Measurements from ENCODE around the gene CRYM. TPM values are rescaled to one million over a fixed set of nuclear protein-coding genes. Genes with fewer than 3 reads are reported as not detected.

CRYM gene
- total RNA-seq, 2 experiments from 2014 or later: not detected

DNA sequence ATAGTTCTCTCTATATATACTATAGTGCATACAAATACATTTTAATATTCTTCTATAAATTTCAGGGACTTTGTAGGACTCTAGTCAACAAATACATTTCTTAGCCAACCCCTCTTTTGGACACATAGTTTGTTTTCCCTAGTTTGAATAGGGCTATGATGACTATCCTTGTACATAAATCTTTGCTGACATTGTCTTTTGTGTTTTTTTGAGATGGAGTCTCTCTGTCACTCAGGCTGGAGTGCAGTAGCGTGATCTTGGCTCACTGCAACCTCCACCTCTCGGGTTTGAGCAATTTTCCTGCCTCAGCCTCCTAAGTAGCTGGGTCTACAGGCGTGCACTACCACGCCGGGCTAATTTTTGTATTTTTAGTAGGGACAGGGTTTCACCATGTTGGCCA is 41.3 kb downstream of the CRYM start:
- no peaks in the 10 kb centered on the region for H3K4me1 ChIP-seq (ENCODE audit: insufficient read depth, low read length)
- no peak overlapping the region for H3K27ac ChIP-seq (ENCODE audit: low read depth in 1 of 2, low read length in 2 of 2)
- no peaks in the 10 kb centered on the region for H3K36me3 ChIP-seq (ENCODE audit: insufficient read depth, low read length)
- no peak for ATAC-seq (ENCODE audit: poor library complexity)
- Mint-ChIP-seq H3K36me3 (ENCODE audit: low read depth) (no peaks in the 10 kb centered on the region), H3K9me3 (no peaks in the 10 kb centered on the region), H3K27me3 (peaks cover 22% of the 10 kb centered on the region), H3K4me3 (no peak overlapping the region), H3K27ac (no peak overlapping the region), H3K4me1 (ENCODE audit: low read depth) (no peaks in the 10 kb centered on the region)
- CTCF ChIA-PET: no interaction called here
- no peak overlapping the region for H3K4me3 ChIP-seq (ENCODE audit: low read length)
- intact Hi-C loops (cut with DNase I, micrococcal nuclease): no loop called here
- POLR2A ChIA-PET: no interaction called here
- TF ChIP-seq, protein P1, sequence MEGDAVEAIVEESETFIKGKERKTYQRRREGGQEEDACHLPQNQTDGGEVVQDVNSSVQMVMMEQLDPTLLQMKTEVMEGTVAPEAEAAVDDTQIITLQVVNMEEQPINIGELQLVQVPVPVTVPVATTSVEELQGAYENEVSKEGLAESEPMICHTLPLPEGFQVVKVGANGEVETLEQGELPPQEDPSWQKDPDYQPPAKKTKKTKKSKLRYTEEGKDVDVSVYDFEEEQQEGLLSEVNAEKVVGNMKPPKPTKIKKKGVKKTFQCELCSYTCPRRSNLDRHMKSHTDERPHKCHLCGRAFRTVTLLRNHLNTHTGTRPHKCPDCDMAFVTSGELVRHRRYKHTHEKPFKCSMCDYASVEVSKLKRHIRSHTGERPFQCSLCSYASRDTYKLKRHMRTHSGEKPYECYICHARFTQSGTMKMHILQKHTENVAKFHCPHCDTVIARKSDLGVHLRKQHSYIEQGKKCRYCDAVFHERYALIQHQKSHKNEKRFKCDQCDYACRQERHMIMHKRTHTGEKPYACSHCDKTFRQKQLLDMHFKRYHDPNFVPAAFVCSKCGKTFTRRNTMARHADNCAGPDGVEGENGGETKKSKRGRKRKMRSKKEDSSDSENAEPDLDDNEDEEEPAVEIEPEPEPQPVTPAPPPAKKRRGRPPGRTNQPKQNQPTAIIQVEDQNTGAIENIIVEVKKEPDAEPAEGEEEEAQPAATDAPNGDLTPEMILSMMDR (IDR thresholded peaks at IDR 0.05): no peak
- no peak for DNase-seq
- peaks cover 0 to 4% of the 10 kb centered on the region in 2 experiments for H3K27me3 ChIP-seq (ENCODE audit: control insufficient read depth in 1 of 2, insufficient read depth in 2 of 2, low read length in 2 of 2)
- H3K9me3 ChIP-seq (ENCODE audit: control insufficient read depth in 1 of 2, insufficient read depth in 1 of 2, low read length in 2 of 2): no peaks in the 10 kb centered on the region

DNA sequence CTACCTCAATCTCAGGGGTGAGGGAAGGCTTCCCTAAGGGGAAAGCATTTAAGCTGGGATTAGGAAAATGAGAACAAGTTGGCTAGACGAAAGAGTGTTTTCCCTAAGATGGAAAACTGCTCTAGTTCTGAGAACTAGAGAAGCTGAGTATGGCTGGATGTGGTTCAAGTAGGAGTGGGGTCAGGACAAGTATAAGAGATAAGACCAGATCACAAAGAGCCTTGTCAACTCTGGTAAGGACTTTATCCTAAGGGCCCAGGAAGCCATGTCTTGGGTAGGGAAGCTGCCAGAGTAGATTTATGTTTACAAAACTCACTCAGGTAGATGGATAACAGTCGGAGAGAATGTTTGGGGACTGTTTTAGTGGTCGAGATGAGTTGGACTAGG is 42.9 kb downstream of the CRYM start:
- H3K27me3 Mint-ChIP-seq: peaks cover 33% of the 10 kb centered on the region
- ChIA-PET POLR2A (no interaction called here), CTCF (no interaction called here)
- Histone ChIP-seq H3K9me3 (ENCODE audit: control insufficient read depth in 1 of 2, insufficient read depth in 1 of 2, low read length in 2 of 2) (no peaks in the 10 kb centered on the region), H3K4me3 (ENCODE audit: low read length) (no peak overlapping the region), H3K27me3 (ENCODE audit: control insufficient read depth in 1 of 2, insufficient read depth in 2 of 2, low read length in 2 of 2) (peaks cover 0 to 4% of the 10 kb centered on the region in 2 experiments), H3K27ac (ENCODE audit: low read depth in 1 of 2, low read length in 2 of 2) (no peak overlapping the region), H3K36me3 (ENCODE audit: insufficient read depth, low read length) (no peaks in the 10 kb centered on the region), H3K4me1 (ENCODE audit: insufficient read depth, low read length) (no peaks in the 10 kb centered on the region)
- TF ChIP-seq, protein P1 (IDR thresholded peaks at IDR 0.05): no peak
- H3K9me3 Mint-ChIP-seq: no peaks in the 10 kb centered on the region
- intact Hi-C loops (cut with DNase I, micrococcal nuclease): no loop called here
- no peak for ATAC-seq (ENCODE audit: poor library complexity)
- no peak overlapping the region for H3K4me3 Mint-ChIP-seq
- no peaks in the 10 kb centered on the region for H3K4me1 Mint-ChIP-seq (ENCODE audit: low read depth)
- no peaks in the 10 kb centered on the region for H3K36me3 Mint-ChIP-seq (ENCODE audit: low read depth)
- no peak overlapping the region for H3K27ac Mint-ChIP-seq
- DNase-seq: no peak

GRCh38 chr16:21233521-21234150 is 44.5 kb downstream of the CRYM start, which contains the start of gene ANKS4B:
TSS of gene ANKS4B (plus strand) at chr16:21233699. CDS start at chr16:21233738, 39 bp downstream.
- H3K4me1 Mint-ChIP-seq (ENCODE audit: low read depth): no peaks in the 10 kb centered on the region
- no peak within 1 kb of the TSS for H3K27ac Mint-ChIP-seq
- H3K4me3 ChIP-seq (ENCODE audit: low read length): no peak within 1 kb of the TSS
- H3K9me3 ChIP-seq (ENCODE audit: control insufficient read depth in 1 of 2, insufficient read depth in 1 of 2, low read length in 2 of 2): no peaks in the 10 kb centered on the region
- ATAC-seq (ENCODE audit: poor library complexity) (no peak), DNase-seq (no peak)
- ChIA-PET CTCF (no interaction called here), POLR2A (no interaction called here)
- no peak within 1 kb of the TSS for H3K27ac ChIP-seq (ENCODE audit: low read depth in 1 of 2, low read length in 2 of 2)
- peaks cover 43% of the 10 kb centered on the region for H3K27me3 Mint-ChIP-seq
- H3K4me1 ChIP-seq (ENCODE audit: insufficient read depth, low read length): no peaks in the 10 kb centered on the region
- H3K36me3 Mint-ChIP-seq (ENCODE audit: low read depth): no peaks in the 10 kb centered on the region
- no peak within 1 kb of the TSS for H3K4me3 Mint-ChIP-seq
- H3K27me3 ChIP-seq (ENCODE audit: control insufficient read depth in 1 of 2, insufficient read depth in 2 of 2, low read length in 2 of 2): peaks cover 4% of the 10 kb centered on the region in 2 experiments
- H3K36me3 ChIP-seq (ENCODE audit: insufficient read depth, low read length): no peaks in the 10 kb centered on the region
- intact Hi-C loops (cut with DNase I, micrococcal nuclease): no loop called here
- TF ChIP-seq, protein P1 (IDR thresholded peaks at IDR 0.05): no peak
- no peaks in the 10 kb centered on the region for H3K9me3 Mint-ChIP-seq

Measured in CD4-positive, alpha-beta T cell (primary cell).